ENCODE measurements around the gene DNAJC3.
"Not testable (repeated sequence)": the region's sequence is repeated elsewhere in the genome, so short reads cannot be mapped to it uniquely, and the experiment has no call there.

Gene DNAJC3

DNA sequence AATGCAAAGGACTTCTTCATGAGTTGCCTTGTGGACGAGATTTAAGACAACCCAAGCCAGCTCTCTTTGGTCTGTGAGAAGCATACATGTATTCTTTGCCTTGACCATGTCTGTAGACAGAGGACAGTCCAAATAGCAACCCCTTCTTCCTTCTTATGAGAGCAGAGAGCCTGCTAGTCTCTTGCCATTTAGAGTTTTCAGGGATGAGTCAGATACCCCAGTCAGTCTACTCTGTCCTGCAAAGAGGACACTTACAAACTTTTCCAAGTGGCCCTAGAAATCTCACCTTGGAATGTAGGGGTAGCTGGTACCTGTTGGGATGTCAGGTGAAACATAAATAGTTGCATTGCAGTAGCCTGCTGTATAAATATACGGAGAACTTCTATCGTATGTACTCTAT is 36.7 kb downstream of the DNAJC3 start:
- Histone ChIP-seq H3K27me3 (no peaks in the 10 kb centered on the region), H3K9ac (no peak overlapping the region), H3K4me2 (no peak overlapping the region), H3K9me3 (peaks cover 74% of the 10 kb centered on the region), H3K36me3 (peaks cover 88% of the 10 kb centered on the region), H3K4me1 (no peaks in the 10 kb centered on the region), H4K20me1 (peaks cover under 1% of the 10 kb centered on the region), H3K4me3 (no peak overlapping the region), H3K27ac (no peak overlapping the region)
- no peak for TF ChIP-seq Cebpa-rat (IDR thresholded peaks at IDR 0.05)

- Histone ChIP-seq H3K4me1 (no peaks in the 10 kb centered on the region), H3K27me3 (no peaks in the 10 kb centered on the region), H3K9ac (no peak overlapping the region), H3K36me3 (peaks cover 94% of the 10 kb centered on the region), H3K4me3 (no peak overlapping the region), H3K9me3 (peaks cover 75% of the 10 kb centered on the region), H4K20me1 (no peaks in the 10 kb centered on the region), H3K27ac (no peak overlapping the region), H3K4me2 (no peak overlapping the region)
- TF ChIP-seq Cebpa-rat (IDR thresholded peaks at IDR 0.05): no peak
Observed at GRCh38 chr13:95714142-95714832, 37.3 kb downstream of the DNAJC3 start.

GRCh38 chr13:95716231-95716630 is 39.3 kb downstream of the DNAJC3 start:
- Histone ChIP-seq H3K4me2 (no peak overlapping the region), H3K4me3 (no peak overlapping the region), H3K9ac (no peak overlapping the region), H3K9me3 (peaks cover 57% of the 10 kb centered on the region), H3K27ac (no peak overlapping the region), H3K4me1 (no peaks in the 10 kb centered on the region), H3K27me3 (no peaks in the 10 kb centered on the region), H4K20me1 (no peaks in the 10 kb centered on the region), H3K36me3 (peaks cover 77% of the 10 kb centered on the region)
- TF ChIP-seq Cebpa-rat (IDR thresholded peaks at IDR 0.05): no peak

DNA sequence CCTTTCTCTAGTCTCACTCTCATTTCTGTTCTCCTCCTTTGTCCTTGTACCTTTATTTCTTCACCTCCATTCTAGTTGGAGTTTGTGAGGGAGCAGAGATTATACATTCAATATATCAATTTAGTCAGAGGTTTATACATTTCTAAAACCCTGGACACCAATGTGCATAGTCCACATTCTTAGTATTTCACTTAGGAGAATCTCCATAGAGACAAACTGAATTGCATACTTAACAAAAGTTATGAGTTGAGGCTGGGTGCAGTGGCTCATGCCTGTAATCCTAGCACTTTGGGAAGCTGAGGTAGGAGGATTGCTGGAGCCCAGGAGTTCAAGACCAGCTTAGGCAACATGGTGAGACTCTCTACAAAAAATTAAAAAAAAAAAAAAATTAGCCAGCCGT is 45.3 kb downstream of the DNAJC3 start:
- no peak overlapping the region for H3K27ac ChIP-seq
- no peak overlapping the region for H3K4me3 ChIP-seq
- H4K20me1 ChIP-seq: no peaks in the 10 kb centered on the region
- no peaks in the 10 kb centered on the region for H3K4me1 ChIP-seq
- H3K27me3 ChIP-seq: no peaks in the 10 kb centered on the region
- peaks cover 48% of the 10 kb centered on the region for H3K36me3 ChIP-seq
- H3K9me3 ChIP-seq: peaks cover 12% of the 10 kb centered on the region; the same call in 1 of the 2 replicates
- H3K4me2 ChIP-seq: no peak overlapping the region
- H3K9ac ChIP-seq: no peak overlapping the region
- TF ChIP-seq Cebpa-rat (IDR thresholded peaks at IDR 0.05): no peak

DNA sequence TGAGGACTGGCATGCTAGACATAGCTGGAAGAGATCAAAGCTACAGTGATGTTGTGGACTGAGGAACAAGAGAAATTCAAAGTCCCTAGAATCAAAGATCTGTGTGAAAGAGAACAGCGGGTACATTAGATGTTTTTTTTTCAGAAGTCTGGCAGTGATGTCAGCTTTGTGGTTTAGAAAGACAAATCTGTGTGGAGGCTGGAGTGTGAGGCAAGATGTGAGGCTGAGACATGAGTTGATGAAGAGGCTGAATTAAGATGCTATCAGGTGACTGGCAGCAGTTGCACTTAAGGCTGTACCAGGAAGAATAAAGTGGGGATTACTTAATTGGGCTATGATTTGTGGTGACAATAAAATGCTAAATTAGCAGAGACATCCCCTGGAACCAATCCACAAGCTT is 46.5 kb downstream of the DNAJC3 start:
- Histone ChIP-seq H3K4me2 (no peak overlapping the region), H4K20me1 (no peaks in the 10 kb centered on the region), H3K36me3 (peaks cover 39% of the 10 kb centered on the region), H3K9ac (no peak overlapping the region), H3K4me3 (no peak overlapping the region), H3K9me3 (0 out of 2 replicates have a peak, but pooled peaks cover 4% of the 10 kb centered on the region), H3K27me3 (no peaks in the 10 kb centered on the region), H3K4me1 (no peaks in the 10 kb centered on the region), H3K27ac (no peak overlapping the region)
- TF ChIP-seq Cebpa-rat (IDR thresholded peaks at IDR 0.05): no peak

GRCh38 chr13:95724252-95724651 is 47.3 kb downstream of the DNAJC3 start:
- H3K36me3 ChIP-seq: peaks cover 35% of the 10 kb centered on the region
- H3K4me2 ChIP-seq: no peak overlapping the region
- H3K4me3 ChIP-seq: no peak overlapping the region
- H3K27me3 ChIP-seq: no peaks in the 10 kb centered on the region
- no peaks in the 10 kb centered on the region for H3K9me3 ChIP-seq
- no peaks in the 10 kb centered on the region for H3K4me1 ChIP-seq
- no peak for TF ChIP-seq Cebpa-rat (IDR thresholded peaks at IDR 0.05)
- H3K9ac ChIP-seq: no peak overlapping the region
- H3K27ac ChIP-seq: no peak overlapping the region
- no peaks in the 10 kb centered on the region for H4K20me1 ChIP-seq

DNA sequence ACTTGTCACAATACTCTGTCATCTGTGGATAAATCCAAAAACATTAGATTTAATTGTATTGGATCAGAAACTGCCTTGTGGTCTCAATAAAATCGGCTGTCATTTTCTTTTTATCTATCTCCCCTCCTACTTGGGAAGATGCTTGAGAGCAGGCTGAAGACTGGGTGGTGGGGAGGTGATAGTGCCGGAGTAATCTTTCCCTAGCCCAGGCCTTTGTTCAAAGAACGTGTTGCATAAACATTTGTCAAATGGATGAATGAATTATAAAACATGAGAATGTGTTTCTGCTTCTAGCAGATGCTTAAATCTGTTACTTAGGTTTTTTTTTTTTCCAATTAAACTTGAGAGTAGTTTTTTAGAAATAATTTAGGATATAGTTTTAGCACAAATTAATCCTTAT is 49.9 kb downstream of the DNAJC3 start:
- Histone ChIP-seq H4K20me1 (no peaks in the 10 kb centered on the region; the same call in 1 of the 2 replicates), H3K27ac (no peak overlapping the region), H3K27me3 (no peaks in the 10 kb centered on the region), H3K9me3 (peaks cover 15% of the 10 kb centered on the region), H3K9ac (no peak overlapping the region), H3K36me3 (peaks cover 49% of the 10 kb centered on the region), H3K4me2 (no peak overlapping the region), H3K4me3 (no peak overlapping the region), H3K4me1 (no peaks in the 10 kb centered on the region)
- no peak for TF ChIP-seq Cebpa-rat (IDR thresholded peaks at IDR 0.05)

- Histone ChIP-seq H3K9ac (no peak overlapping the region), H3K27me3 (no peaks in the 10 kb centered on the region), H3K27ac (no peak overlapping the region), H4K20me1 (no peaks in the 10 kb centered on the region; the same call in 1 of the 2 replicates), H3K4me1 (no peaks in the 10 kb centered on the region), H3K4me2 (no peak overlapping the region), H3K9me3 (peaks cover 36% of the 10 kb centered on the region), H3K36me3 (peaks cover 52% of the 10 kb centered on the region), H3K4me3 (no peak overlapping the region)
- TF ChIP-seq Cebpa-rat (IDR thresholded peaks at IDR 0.05): no peak
Observed at GRCh38 chr13:95728957-95729356, 52.0 kb downstream of the DNAJC3 start.

- Histone ChIP-seq H3K4me3 (no peak overlapping the region), H3K9me3 (peaks cover 43% of the 10 kb centered on the region), H3K27ac (no peak overlapping the region), H3K27me3 (no peaks in the 10 kb centered on the region), H3K36me3 (peaks cover 32% of the 10 kb centered on the region), H4K20me1 (no peaks in the 10 kb centered on the region; the same call in 1 of the 2 replicates), H3K9ac (no peak overlapping the region), H3K4me2 (no peak overlapping the region), H3K4me1 (no peaks in the 10 kb centered on the region)
- TF ChIP-seq Cebpa-rat (IDR thresholded peaks at IDR 0.05): no peak
Observed at GRCh38 chr13:95734124-95734523, 57.2 kb downstream of the DNAJC3 start.

DNA sequence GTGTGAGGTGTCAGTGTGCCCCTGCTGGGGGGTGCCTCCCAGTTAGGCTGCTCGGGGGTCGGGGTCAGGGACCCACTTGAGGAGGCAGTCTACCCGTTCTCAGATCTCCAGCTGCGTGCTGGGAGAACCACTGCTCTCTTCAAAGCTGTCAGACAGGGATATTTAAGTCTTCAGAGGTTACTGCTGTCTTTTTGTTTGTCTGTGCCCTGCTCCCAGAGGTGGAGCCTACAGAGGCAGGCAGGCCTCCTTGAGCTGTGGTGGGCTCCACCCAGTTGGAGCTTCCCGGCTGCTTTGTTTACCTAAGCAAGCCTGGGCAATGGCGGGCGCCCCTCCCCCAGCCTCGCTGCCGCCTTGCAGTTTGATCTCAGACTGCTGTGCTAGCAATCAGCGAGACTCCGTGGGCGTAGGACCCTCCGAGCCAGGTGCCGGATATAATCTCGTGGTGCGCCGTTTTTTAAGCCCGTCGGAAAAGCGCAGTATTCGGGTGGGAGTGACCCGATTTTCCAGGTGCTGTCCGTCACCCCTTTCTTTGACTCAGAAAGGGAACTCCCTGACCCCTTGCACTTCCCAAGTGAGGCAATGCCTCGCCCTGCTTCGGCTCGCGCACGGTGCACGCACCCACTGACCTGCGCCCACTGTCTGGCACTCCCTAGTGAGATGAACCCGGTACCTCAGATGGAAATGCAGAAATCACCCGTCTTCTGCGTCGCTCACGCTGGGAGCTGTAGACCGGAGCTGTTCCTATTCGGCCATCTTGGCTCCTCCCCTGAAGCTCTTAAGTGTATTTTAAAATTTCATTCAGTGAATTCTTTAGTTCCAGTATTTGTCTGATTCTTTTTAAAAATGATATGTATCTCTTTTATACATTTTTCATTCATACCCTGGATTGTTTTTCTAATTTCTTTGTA is 63.4 kb downstream of the DNAJC3 start:
- H3K27me3 ChIP-seq, H3K4me3 ChIP-seq, H3K4me1 ChIP-seq, H3K4me2 ChIP-seq, H3K27ac ChIP-seq, H3K9ac ChIP-seq, H3K36me3 ChIP-seq: not testable (repeated sequence)
- Histone ChIP-seq H4K20me1 (peaks cover 24% of the 10 kb centered on the region), H3K9me3 (peaks cover 15% of the 10 kb centered on the region)
